NCI-H524 treated with DMSO at 0.1 percent for 48 hours (cell line): ENCODE measurements around the gene NENF.

Source experiments
- DNase-seq: peaks from one replicate; lab custom pipeline; 2025; lab: John Stamatoyannopoulos, UW

Gene NENF

DNA sequence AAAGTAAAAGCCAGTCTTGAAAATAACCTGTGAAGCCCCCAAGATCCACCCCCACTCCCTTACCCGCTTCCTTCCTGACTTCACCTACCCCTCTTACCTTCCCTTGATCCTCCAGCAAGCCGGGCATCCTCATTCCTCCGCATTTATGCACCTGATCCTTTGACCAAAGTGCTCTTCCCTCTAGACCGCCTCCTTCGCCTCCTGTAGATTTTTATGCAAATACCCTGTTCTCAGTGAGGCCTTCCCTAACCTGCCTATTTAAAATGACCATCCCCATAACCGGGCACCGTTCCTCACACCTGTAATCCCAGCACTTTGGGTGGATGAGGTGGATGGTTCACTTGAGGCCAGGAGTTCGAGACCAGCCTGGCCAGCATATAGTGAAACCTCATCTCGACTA, 1.1 kb upstream of the NENF start:
- no peak for DNase-seq

GRCh38 chr1:212432272-212432660, 454 bp upstream of the NENF start:
- no peak for DNase-seq

- DNase-seq: no peak
Measured at GRCh38 chr1:212433577-212434462, 1.1 kb downstream of the NENF start.

- no peak for DNase-seq
Measured at GRCh38 chr1:212434992-212435391, 2.3 kb downstream of the NENF start.

DNA sequence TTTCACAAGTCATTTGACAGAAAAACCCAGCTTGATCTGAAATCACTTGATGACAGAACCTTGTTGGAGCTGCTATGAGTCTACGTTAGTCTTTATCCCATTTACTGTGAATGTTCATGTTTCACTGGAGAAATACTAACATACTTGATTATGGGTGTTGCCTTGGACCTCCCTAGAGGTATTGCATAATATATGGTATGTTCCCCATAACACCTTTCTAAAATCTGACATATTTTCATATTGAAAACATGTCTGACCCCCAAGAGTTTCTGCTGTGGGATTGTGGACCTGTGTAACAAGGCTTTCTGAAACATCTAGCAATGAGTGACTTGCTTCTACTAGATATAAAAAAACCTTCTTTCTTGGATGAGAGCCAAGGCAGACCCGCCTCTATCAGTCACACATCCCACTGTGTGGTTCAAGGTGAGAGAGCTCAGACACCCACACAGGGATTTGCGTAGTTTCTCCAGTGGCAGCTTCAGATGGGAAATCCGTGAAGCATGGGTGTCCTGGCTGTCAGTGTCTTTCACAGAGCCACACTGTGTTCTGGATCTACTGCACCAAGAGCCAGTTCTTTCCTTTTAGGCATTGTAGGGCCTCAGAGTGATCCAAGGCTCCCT, 4.6 kb downstream of the NENF start:
- no peak for DNase-seq

DNA sequence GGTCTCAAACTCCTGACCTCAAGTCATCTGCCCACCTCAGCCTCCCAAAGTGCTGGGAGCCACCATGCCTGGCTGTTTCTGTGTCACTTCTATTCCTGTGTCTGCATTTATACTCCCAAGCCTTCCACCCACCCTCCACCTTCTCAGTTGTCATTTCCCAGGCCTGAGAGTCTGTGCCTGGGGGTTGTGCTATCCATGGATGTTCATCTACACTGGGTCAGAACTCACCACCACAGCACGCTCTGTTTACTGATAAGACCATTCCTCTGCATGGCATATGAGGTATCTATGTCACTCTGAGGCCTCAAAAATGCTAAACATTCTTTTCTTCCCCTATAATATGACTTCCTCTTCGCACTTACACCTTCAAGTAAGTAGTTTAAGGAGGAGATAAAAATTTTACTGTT, 6.1 kb downstream of the NENF start:
- no peak for DNase-seq

DNA sequence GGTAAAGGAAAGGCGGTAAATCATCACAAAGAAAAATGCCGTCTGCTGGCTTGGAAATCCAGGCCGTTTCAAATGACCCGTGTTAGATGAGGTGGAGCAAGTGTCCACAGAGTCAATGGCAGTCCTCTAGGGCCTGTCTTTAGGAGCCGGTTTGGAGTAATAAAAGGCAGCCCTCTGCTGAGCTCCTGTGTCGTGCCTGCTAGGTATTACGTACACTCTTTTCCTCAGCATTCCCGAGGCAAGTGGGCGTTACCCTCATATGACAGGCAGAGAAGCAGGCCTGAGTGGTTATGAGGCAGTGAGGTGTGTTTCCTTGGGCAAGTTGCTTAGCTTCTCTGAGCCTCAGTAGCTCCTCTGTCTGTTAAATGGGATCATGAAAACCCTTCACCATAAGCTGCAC, 7.7 kb downstream of the NENF start:
- DNase-seq: no peak

DNA sequence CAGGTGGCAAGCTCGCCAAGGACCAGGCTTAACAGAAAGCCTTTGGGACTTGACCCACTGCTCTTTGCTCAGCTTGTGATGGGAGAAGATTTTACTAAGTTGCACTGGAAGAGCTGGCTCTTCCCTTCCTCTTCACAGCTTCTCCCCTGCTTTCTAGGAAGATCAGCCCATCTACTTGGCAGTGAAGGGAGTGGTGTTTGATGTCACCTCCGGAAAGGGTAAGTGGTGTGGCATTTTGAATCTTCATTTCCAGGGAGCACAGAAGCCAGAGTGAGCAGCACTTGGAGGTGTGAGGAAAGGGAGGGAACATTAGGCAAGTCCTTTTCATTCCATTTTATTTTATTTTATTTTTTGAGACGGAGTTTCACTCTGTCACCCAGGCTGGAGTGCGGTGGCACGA, 9.7 kb downstream of the NENF start:
- DNase-seq: no peak

- no peak for DNase-seq
Measured at GRCh38 chr1:212446333-212446732, 13.6 kb downstream of the NENF start.

- no peak for DNase-seq
Measured at GRCh38 chr1:212447478-212447877, 14.8 kb downstream of the NENF start.

GRCh38 chr1:212450331-212450881, 17.7 kb downstream of the NENF start:
- peak; percentile 38 for DNase-seq

GRCh38 chr1:212451416-212452322, 18.9 kb downstream of the NENF start:
- no peak for DNase-seq

GRCh38 chr1:212452323-212453155, 19.8 kb downstream of the NENF start:
- DNase-seq: no peak

DNA sequence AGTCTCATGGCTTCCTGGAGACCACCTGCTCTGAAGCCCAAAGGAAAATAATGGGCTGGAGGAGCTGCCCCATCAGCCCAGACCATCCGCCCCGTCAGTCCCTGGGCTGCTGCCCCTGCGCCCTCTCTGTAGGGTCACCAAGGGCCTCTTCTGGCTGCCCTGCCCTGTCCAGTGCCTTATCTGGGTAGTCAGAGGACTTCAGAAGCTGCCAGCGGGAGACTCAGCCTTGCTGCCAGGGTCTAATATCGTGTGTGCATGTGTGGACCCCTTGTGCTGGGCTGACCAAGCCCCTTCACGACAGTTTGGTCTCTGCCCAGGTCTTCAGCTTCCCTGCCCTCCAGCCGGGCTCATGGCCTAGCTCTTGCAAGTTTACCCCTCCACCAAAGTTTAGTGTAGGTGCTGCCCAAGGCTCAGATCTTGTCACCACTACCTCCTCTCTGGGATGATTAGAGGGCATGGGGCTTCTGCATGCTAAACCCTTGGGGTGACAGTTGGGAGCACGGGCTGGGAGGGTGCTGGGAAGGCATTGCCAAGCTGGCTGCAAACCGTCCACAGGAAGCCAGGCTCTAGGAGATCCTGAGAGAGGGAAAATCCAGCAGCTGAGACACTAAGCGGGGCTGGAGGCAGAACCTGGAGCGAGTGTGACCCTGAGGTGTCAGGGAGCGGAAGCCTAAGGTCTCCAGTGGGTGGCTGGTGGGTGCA, 20.6 kb downstream of the NENF start:
- no peak for DNase-seq

GRCh38 chr1:212454741-212455140, 22.0 kb downstream of the NENF start:
- no peak for DNase-seq

- no peak for DNase-seq
Measured at GRCh38 chr1:212455401-212455800, 22.7 kb downstream of the NENF start.

- DNase-seq: peak; percentile 49
Measured at GRCh38 chr1:212455803-212456528, 23.2 kb downstream of the NENF start.

- DNase-seq: peak; percentile 38
Measured at GRCh38 chr1:212457740-212458338, 25.1 kb downstream of the NENF start.

GRCh38 chr1:212458817-212459216, 26.1 kb downstream of the NENF start:
- DNase-seq: no peak

DNA sequence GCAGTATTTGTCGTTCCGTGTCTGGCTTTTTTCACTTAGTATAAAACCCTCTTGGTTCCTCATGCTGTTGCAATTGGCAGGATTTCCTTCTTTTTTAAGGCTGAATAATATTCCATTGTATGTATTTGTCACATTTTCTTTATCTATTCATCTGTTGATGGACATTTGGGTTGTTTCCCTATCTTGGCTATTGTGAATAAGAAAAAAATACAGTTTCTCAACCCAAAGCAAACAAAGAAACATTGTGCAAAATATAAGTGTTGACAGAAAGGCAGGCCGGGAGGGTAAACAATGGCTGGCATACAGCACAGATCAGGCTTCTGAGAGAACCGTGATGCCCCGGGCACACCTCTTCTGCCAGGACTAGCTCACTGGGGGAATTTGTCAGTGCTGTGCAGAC, 26.9 kb downstream of the NENF start:
- DNase-seq: no peak
